Measurements from ENCODE around the gene MPZL2.

The MPZL2 gene

GRCh38 chr11:118272001-118272400 lies 7.9 kb upstream of the MPZL2 start:
- no peak for DNase-seq (ENCODE audit: low spot score)
- no peak for TF ChIP-seq CTCF (IDR thresholded peaks at IDR 0.05; ENCODE audit: extremely low read depth, missing control alignments)

- TF ChIP-seq CTCF (IDR thresholded peaks at IDR 0.05; ENCODE audit: extremely low read depth, missing control alignments) = no peak
- no peak for DNase-seq (ENCODE audit: low spot score)
Observed at GRCh38 chr11:118267486-118267885, 3.4 kb upstream of the MPZL2 start.

GRCh38 chr11:118265954-118266353 lies 1.9 kb upstream of the MPZL2 start:
- no peak for DNase-seq (ENCODE audit: low spot score)
- TF ChIP-seq CTCF (IDR thresholded peaks at IDR 0.05; ENCODE audit: extremely low read depth, missing control alignments) = no peak

- no peak for TF ChIP-seq CTCF (IDR thresholded peaks at IDR 0.05; ENCODE audit: extremely low read depth, missing control alignments)
- DNase-seq (ENCODE audit: low spot score) = no peak
Observed at GRCh38 chr11:118264569-118265465, 720 bp upstream of the MPZL2 start.

GRCh38 chr11:118263112-118263511 lies 985 bp downstream of the MPZL2 start:
- TF ChIP-seq CTCF (IDR thresholded peaks at IDR 0.05; ENCODE audit: extremely low read depth, missing control alignments) = no peak
- DNase-seq (ENCODE audit: low spot score) = no peak

- DNase-seq (ENCODE audit: low spot score) = no peak
- TF ChIP-seq CTCF (IDR thresholded peaks at IDR 0.05; ENCODE audit: extremely low read depth, missing control alignments) = no peak
Observed at GRCh38 chr11:118260353-118260752, 3.7 kb downstream of the MPZL2 start.

- TF ChIP-seq CTCF (IDR thresholded peaks at IDR 0.05; ENCODE audit: extremely low read depth, missing control alignments) = no peak
- DNase-seq (ENCODE audit: low spot score) = no peak
Observed at GRCh38 chr11:118259138-118259537, 5.0 kb downstream of the MPZL2 start.

Measured in GM20000 (cell line).